HCT116 (cell line): ENCODE measurements around the gene FAM78B. TPM values are rescaled to one million over a fixed set of nuclear protein-coding genes. Genes with fewer than 3 reads are reported as not detected.
A peak's percentile ranks its signal among the peaks of the same experiment; 100 is the strongest.

ENCODE experiments used
- ATAC-seq: fragments of 200-7000 bp; cut with Tn5 transposase; 2 replicates; pipeline ENCODE4 v1.9.1; 2020; ENCODE audit warnings: mild to moderate bottlenecking, moderate library complexity
- BruUV-seq: library from RNA; stranded (reverse); fragments of 400-500 nt; replicated peaks from 2 replicates; lab custom pipeline; 2021; lab: Mats Ljungman, UMichigan
- CTCF ChIA-PET: fragments of 300-600 bp; sonication (Branson Sonifier 250); formaldehyde crosslinking; loops from one replicate; lab custom pipeline; 2021; ENCODE audit warnings: antibody characterized with exemption; lab: Charles Lee
- POLR2A ChIA-PET: fragments of 300-600, 350-600 bp; sonication (Branson Sonifier 250); formaldehyde crosslinking; loops from one replicate; lab custom pipeline; 2021; ENCODE audit warnings: antibody characterized with exemption; lab: Charles Lee
- RAD21 ChIA-PET, 2 experiments: fragments of 300-600 bp; sonication (Branson Sonifier 250); formaldehyde crosslinking; loops; one replicate each; lab custom pipeline; 2023; ENCODE audit warnings: low total read pairs in 2 of 2; ENCODE audit not compliant: uncharacterized antibody in 2 of 2, unreplicated experiment in 2 of 2, low non-redundant PET in 1 of 2; lab: Charles Lee
- DNase-seq: peaks from one replicate; pipeline ENCODE4 v3.0.0-alpha.2; 2010; ENCODE audit warnings: low read depth, low spot score
- H2AFZ ChIP-seq: fragments of 200-600 bp; shearing (Covaris generic), sonication (generic); 2 replicates; pipeline ENCODE4 v1.6.1; 2017; ENCODE audit warnings: low read depth, mixed run types, mixed read lengths, antibody characterized with exemption, low read length; ENCODE audit not compliant: poor library complexity, severe bottlenecking
- H3K27ac ChIP-seq: 2 replicates; pipeline ENCODE4 v1.5.1; 2012; ENCODE audit warnings: low read depth, low read length
- H3K27me3 ChIP-seq: fragments of 200-600 bp; sonication (generic); 2 replicates; pipeline ENCODE4 v1.6.1; 2016; ENCODE audit warnings: mixed run types, low read length, mixed read lengths; ENCODE audit not compliant: insufficient read depth
- H3K36me3 ChIP-seq, 2 experiments: fragments of 200-500 bp in 1 of 2; fragments of 200-600 bp in 1 of 2; sonication (Bioruptor generic) in 1 of 2; sonication (generic) in 1 of 2; 2 replicates each; pipeline versions ENCODE4 v1.5.1 to v1.6.1; 2014 to 2016; ENCODE audit warnings: low read length in 2 of 2, inconsistent platforms in 1 of 2, mixed read lengths in 1 of 2, mixed run types in 1 of 2; ENCODE audit not compliant: insufficient read depth in 2 of 2, control insufficient read depth in 1 of 2
- H3K4me1 ChIP-seq, 2 experiments: fragments of 200-600 bp in 1 of 2; sonication (generic) in 1 of 2; 2 replicates each; pipeline versions ENCODE4 v1.5.1 to v1.6.1; 2012 to 2017; ENCODE audit warnings: low read length in 2 of 2, inconsistent platforms in 1 of 2, mild to moderate bottlenecking in 1 of 2, mixed read lengths in 1 of 2, mixed run types in 1 of 2, moderate library complexity in 1 of 2; ENCODE audit not compliant: insufficient read depth in 2 of 2, control insufficient read depth in 1 of 2
- H3K4me2 ChIP-seq: fragments of 200-600 bp; sonication (generic); 2 replicates; pipeline ENCODE4 v1.6.1; 2017; ENCODE audit warnings: mixed run types, low read length, mixed read lengths
- H3K4me3 ChIP-seq, 2 experiments: fragments of 200-600 bp in 1 of 2; sonication (generic) in 1 of 2; replicated peaks in 1 of 2; 2 replicates each; pipeline ENCODE4 v1.5.1; 2011 to 2016; ENCODE audit warnings: low read length in 2 of 2, control low read depth in 1 of 2, low read depth in 1 of 2, mild to moderate bottlenecking in 1 of 2, mixed read lengths in 1 of 2, mixed run types in 1 of 2
- H3K79me2 ChIP-seq: fragments of 200-600 bp; sonication (generic); 2 replicates; pipeline ENCODE4 v1.6.1; 2017; ENCODE audit warnings: mild to moderate bottlenecking, mixed run types, low read length, moderate library complexity, mixed read lengths; ENCODE audit not compliant: insufficient read depth
- H3K9ac ChIP-seq: fragments of 200-600 bp; sonication (generic); 2 replicates; pipeline ENCODE4 v1.6.1; 2016; ENCODE audit warnings: low read length, mixed read lengths
- H3K9me2 ChIP-seq: fragments of 200-600 bp; sonication (generic), shearing (Covaris generic); 2 replicates; pipeline ENCODE4 v1.6.1; 2017; ENCODE audit warnings: mixed run types, mild to moderate bottlenecking, moderate library complexity; ENCODE audit not compliant: insufficient read depth
- H3K9me3 ChIP-seq, 2 experiments: fragments of 200-500 bp in 1 of 2; fragments of 200-600 bp in 1 of 2; sonication (Bioruptor generic) in 1 of 2; sonication (generic) in 1 of 2; 2 replicates each; pipeline ENCODE4 v1.6.1; 2014 to 2017; ENCODE audit warnings: low read length in 2 of 2, mixed read lengths in 2 of 2, inconsistent platforms in 1 of 2, low read depth in 1 of 2, mild to moderate bottlenecking in 1 of 2, mixed run types in 1 of 2, moderate library complexity in 1 of 2; ENCODE audit not compliant: control insufficient read depth in 1 of 2, insufficient read depth in 1 of 2
- H4K20me1 ChIP-seq: fragments of 200-600 bp; sonication (generic), shearing (Covaris generic); 2 replicates; pipeline ENCODE4 v1.6.1; 2017; ENCODE audit warnings: mixed run types, mild to moderate bottlenecking, moderate library complexity; ENCODE audit not compliant: insufficient read depth
- ATF3 ChIP-seq: IDR thresholded peaks from 2 replicates; pipeline ENCODE4 v1.6.1; 2012
- CEBPB ChIP-seq: IDR thresholded peaks from 2 replicates; pipeline ENCODE4 v1.6.1; 2012; ENCODE audit warnings: low read depth
- EZH2 ChIP-seq: fragments of 200-600 bp; sonication (generic); IDR thresholded peaks from 2 replicates; pipeline ENCODE4 v1.6.1; 2017; ENCODE audit warnings: antibody characterized with exemption, mixed run types
- JUND ChIP-seq: IDR thresholded peaks from 2 replicates; pipeline ENCODE4 v1.6.1; 2012
- POLR2A ChIP-seq: IDR thresholded peaks from 2 replicates; pipeline ENCODE4 v1.7.0; 2011; ENCODE audit warnings: borderline replicate concordance; ENCODE audit not compliant: insufficient read depth, insufficient read length; ENCODE audit errors: extremely low read depth
- REST ChIP-seq: IDR thresholded peaks from 2 replicates; pipeline ENCODE4 v1.6.1; 2012; ENCODE audit warnings: low read depth
- SRF ChIP-seq: IDR thresholded peaks from 2 replicates; pipeline ENCODE4 v1.6.1; 2012; ENCODE audit warnings: low read depth
- TCF7L2 ChIP-seq: IDR thresholded peaks from 2 replicates; pipeline ENCODE4 v1.7.0; 2011; ENCODE audit warnings: borderline replicate concordance, inconsistent platforms; ENCODE audit not compliant: insufficient read depth, insufficient read length; ENCODE audit errors: extremely low read depth
- YY1 ChIP-seq: IDR thresholded peaks from 2 replicates; pipeline ENCODE4 v1.6.1; 2011; ENCODE audit warnings: low read length, low read depth, moderate library complexity, mild to moderate bottlenecking; ENCODE audit not compliant: insufficient replicate concordance; ENCODE audit errors: extremely low read depth
- ZBTB33 ChIP-seq: IDR thresholded peaks from 2 replicates; pipeline ENCODE4 v1.6.1; 2011; ENCODE audit warnings: mild to moderate bottlenecking, low read length, moderate library complexity; ENCODE audit not compliant: insufficient replicate concordance; ENCODE audit errors: extremely low read depth
- ZFX ChIP-seq: fragments of 450-650 bp; IDR thresholded peaks from 2 replicates; pipeline ENCODE4 v1.6.1; 2017
- ZNF274 ChIP-seq: fragments of 200-500 bp; sonication (Bioruptor generic); IDR thresholded peaks from 2 replicates; pipeline ENCODE4 v1.6.1; 2014; ENCODE audit warnings: mild to moderate bottlenecking, low read depth, low read length, inconsistent platforms
- intact Hi-C: fragments of 100-400 bp; cut with micrococcal nuclease; formaldehyde crosslinking; loops from 2 replicates; pipeline ENCODE4 v1.10.0; 2022
- total RNA-seq: library from RNA; stranded (reverse); gene quantifications from one replicate; pipeline ENCODE4 v1.2.1, GENCODE V29; 2021; ENCODE audit not compliant: unreplicated experiment
- TF ChIP-seq, protein P1 (sequence below), 3 experiments: fragments of 200-600 bp in 1 of 3; sonication (generic) in 1 of 3; IDR thresholded peaks in 2 of 3; conservative IDR thresholded peaks in 1 of 3; 2 replicates each; pipeline ENCODE4 v1.5.1; 2012 to 2017; ENCODE audit warnings: low read depth in 2 of 3, low read length in 2 of 3, antibody characterized with exemption in 1 of 3, borderline replicate concordance in 1 of 3, control low read depth in 1 of 3, mild to moderate bottlenecking in 1 of 3, mixed read lengths in 1 of 3, mixed run types in 1 of 3, moderate library complexity in 1 of 3; ENCODE audit not compliant: insufficient read depth in 1 of 3
- TF ChIP-seq, protein P2 (sequence below): IDR thresholded peaks from 2 replicates; pipeline ENCODE4 v1.6.1; 2012

FAM78B gene
- total RNA-seq, 1 experiment from 2014 or later = 1.4 TPM

DNA sequence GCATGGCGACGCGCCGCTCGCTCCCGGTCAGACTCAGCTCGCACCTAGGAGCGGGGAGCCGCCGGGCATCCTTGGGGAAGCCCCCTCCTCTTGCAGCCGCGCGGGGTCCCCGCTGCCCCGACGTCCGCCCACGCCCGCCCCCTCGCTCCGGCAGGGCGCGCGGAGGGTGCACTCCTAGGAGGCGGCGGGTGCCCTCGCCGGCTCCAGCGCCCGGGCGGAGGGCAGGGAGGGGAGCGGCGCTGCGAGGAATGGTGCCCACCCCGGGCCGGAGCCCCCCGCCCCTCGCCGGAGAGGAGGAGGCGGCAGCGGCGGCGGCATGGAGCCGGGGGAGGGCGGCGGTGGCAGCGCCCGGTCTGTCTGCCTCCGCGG lies 488 bp downstream of the FAM78B start:
- no TSS peak for BruUV-seq
- Histone ChIP-seq H3K27me3 (0 out of 2 replicates have a peak, but pooled peaks cover 4% of the 10 kb centered on the region), H3K36me3 (no peaks in the 10 kb centered on the region), H2AFZ (no peak overlapping the region), H3K4me1 (peaks cover 0 to 25% of the 10 kb centered on the region in 2 experiments; a peak in 3 of 4 replicates), H3K9me2 (no peaks in the 10 kb centered on the region), H3K9ac (no peak overlapping the region), H3K79me2 (no peaks in the 10 kb centered on the region), H3K4me2 (peak overlapping the region; percentile 82; the same call in 1 of the 2 replicates), H3K4me3 (peak overlapping the region in 1 of 2 experiments; percentile 13; a peak in 1 of 4 replicates), H3K27ac (peak overlapping the region; percentile 32; the same call in 1 of the 2 replicates), H4K20me1 (no peaks in the 10 kb centered on the region), H3K9me3 (no peaks in the 10 kb centered on the region)
- ChIA-PET POLR2A (no interaction called here), RAD21 (no interaction called here), CTCF (no interaction called here)
- TF ChIP-seq ATF3 = no peak
- TF ChIP-seq ZFX = no peak
- no peak for TF ChIP-seq POLR2A
- TF ChIP-seq YY1 = no peak
- TF ChIP-seq ZNF274 = no peak
- TF ChIP-seq EZH2 = no peak
- TF ChIP-seq, protein P1, sequence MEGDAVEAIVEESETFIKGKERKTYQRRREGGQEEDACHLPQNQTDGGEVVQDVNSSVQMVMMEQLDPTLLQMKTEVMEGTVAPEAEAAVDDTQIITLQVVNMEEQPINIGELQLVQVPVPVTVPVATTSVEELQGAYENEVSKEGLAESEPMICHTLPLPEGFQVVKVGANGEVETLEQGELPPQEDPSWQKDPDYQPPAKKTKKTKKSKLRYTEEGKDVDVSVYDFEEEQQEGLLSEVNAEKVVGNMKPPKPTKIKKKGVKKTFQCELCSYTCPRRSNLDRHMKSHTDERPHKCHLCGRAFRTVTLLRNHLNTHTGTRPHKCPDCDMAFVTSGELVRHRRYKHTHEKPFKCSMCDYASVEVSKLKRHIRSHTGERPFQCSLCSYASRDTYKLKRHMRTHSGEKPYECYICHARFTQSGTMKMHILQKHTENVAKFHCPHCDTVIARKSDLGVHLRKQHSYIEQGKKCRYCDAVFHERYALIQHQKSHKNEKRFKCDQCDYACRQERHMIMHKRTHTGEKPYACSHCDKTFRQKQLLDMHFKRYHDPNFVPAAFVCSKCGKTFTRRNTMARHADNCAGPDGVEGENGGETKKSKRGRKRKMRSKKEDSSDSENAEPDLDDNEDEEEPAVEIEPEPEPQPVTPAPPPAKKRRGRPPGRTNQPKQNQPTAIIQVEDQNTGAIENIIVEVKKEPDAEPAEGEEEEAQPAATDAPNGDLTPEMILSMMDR (IDR thresholded peaks at IDR 0.05 in 2 of 3, conservative IDR thresholded peaks at IDR 0.05 in 1 of 3; ENCODE audit: borderline replicate concordance in 1 of 3, insufficient read depth in 1 of 3, low read depth in 2 of 3, low read length in 2 of 3) = no peak
- no peak for TF ChIP-seq SRF
- no peak for TF ChIP-seq JUND
- TF ChIP-seq ZBTB33 = no peak
- no peak for TF ChIP-seq REST
- TF ChIP-seq, protein P2, sequence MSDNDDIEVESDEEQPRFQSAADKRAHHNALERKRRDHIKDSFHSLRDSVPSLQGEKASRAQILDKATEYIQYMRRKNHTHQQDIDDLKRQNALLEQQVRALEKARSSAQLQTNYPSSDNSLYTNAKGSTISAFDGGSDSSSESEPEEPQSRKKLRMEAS = no peak
- no peak for TF ChIP-seq CEBPB
- TF ChIP-seq TCF7L2 = no peak
- DNase-seq = no peak
- peak; percentile 9; the same call in 1 of the 2 replicates for ATAC-seq
- intact Hi-C loops = loop anchor here (5.0 kb wide), 1 partner anchor 534 kb away; the partner anchor contains the start of gene MGST3
